ENCODE data around the gene PLEKHD1.
A peak's percentile ranks its signal among the peaks of the same experiment; 100 is the strongest.
"Not testable (repeated sequence)": the region's sequence is repeated elsewhere in the genome, so short reads cannot be mapped to it uniquely, and the experiment has no call there.

The PLEKHD1 gene

GRCh38 chr14:69481815-69482568, 2.5 kb upstream of the PLEKHD1 start:
- DNase-seq (ENCODE audit: low spot score) = no peak

GRCh38 chr14:69483765-69484443, 624 bp upstream of the PLEKHD1 start:
- DNase-seq (ENCODE audit: low spot score) = no peak

- DNase-seq (ENCODE audit: low spot score) = no peak
These were observed 760 bp downstream of the PLEKHD1 start for GRCh38 chr14:69485315-69485660.

GRCh38 chr14:69485701-69486100, 1.2 kb downstream of the PLEKHD1 start:
- DNase-seq (ENCODE audit: low spot score) = no peak

GRCh38 chr14:69487226-69487625, 2.7 kb downstream of the PLEKHD1 start:
- DNase-seq (ENCODE audit: low spot score) = no peak

GRCh38 chr14:69487771-69488170, 3.2 kb downstream of the PLEKHD1 start:
- DNase-seq (ENCODE audit: low spot score) = no peak

- no peak for DNase-seq (ENCODE audit: low spot score)
These were observed 5.0 kb downstream of the PLEKHD1 start for GRCh38 chr14:69489495-69489894.

GRCh38 chr14:69490219-69490918, 5.8 kb downstream of the PLEKHD1 start:
- no peak for DNase-seq (ENCODE audit: low spot score)

- no peak for DNase-seq (ENCODE audit: low spot score)
These were observed 6.7 kb downstream of the PLEKHD1 start for GRCh38 chr14:69491193-69491592.

GRCh38 chr14:69493038-69493437, 8.5 kb downstream of the PLEKHD1 start:
- no peak for DNase-seq (ENCODE audit: low spot score)

- DNase-seq (ENCODE audit: low spot score) = no peak
These were observed 9.3 kb downstream of the PLEKHD1 start for GRCh38 chr14:69493791-69494190.

- DNase-seq (ENCODE audit: low spot score) = no peak
These were observed 10.9 kb downstream of the PLEKHD1 start for GRCh38 chr14:69495341-69495921.

GRCh38 chr14:69497866-69498265, 13.3 kb downstream of the PLEKHD1 start:
- not testable (repeated sequence) for DNase-seq (ENCODE audit: low spot score)

- not testable (repeated sequence) for DNase-seq (ENCODE audit: low spot score)
These were observed 13.8 kb downstream of the PLEKHD1 start for GRCh38 chr14:69498286-69498685.

GRCh38 chr14:69499436-69499835, 14.9 kb downstream of the PLEKHD1 start:
- no peak for DNase-seq (ENCODE audit: low spot score)

GRCh38 chr14:69500096-69500495, 15.6 kb downstream of the PLEKHD1 start:
- DNase-seq (ENCODE audit: low spot score) = no peak

GRCh38 chr14:69500736-69501135, 16.2 kb downstream of the PLEKHD1 start:
- no peak for DNase-seq (ENCODE audit: low spot score)

- peak; percentile 35 for DNase-seq (ENCODE audit: low spot score)
These were observed 16.9 kb downstream of the PLEKHD1 start for GRCh38 chr14:69501423-69501838.

- DNase-seq (ENCODE audit: low spot score) = no peak
These were observed 20.2 kb downstream of the PLEKHD1 start for GRCh38 chr14:69504775-69505174.

- DNase-seq (ENCODE audit: low spot score) = no peak
These were observed 21.1 kb downstream of the PLEKHD1 start for GRCh38 chr14:69505338-69506240.

- no peak for DNase-seq (ENCODE audit: low spot score)
These were observed 21.7 kb downstream of the PLEKHD1 start for GRCh38 chr14:69506241-69506595.

Measured in globus pallidus (tissue), 1 donor.